ENCODE results near the gene FBXW11.

GRCh38 chr5:171957591-171958251, 48.7 kb downstream of the FBXW11 start:
- TF ChIP-seq CTCF (conservative IDR thresholded peaks at IDR 0.05), result no peak
- no peak for TF ChIP-seq EZH2 (IDR thresholded peaks at IDR 0.05; ENCODE audit: low read depth)
